Measurements from ENCODE around the gene RANBP1. TPM values are rescaled to one million over a fixed set of nuclear protein-coding genes. Genes with fewer than 3 reads are reported as not detected.
"Not testable (repeated sequence)": the region's sequence is repeated elsewhere in the genome, so short reads cannot be mapped to it uniquely, and the experiment has no call there.

Gene RANBP1
- total RNA-seq, 4 donors from 2014 or later, result 116 to 180 (median 140) TPM

DNA sequence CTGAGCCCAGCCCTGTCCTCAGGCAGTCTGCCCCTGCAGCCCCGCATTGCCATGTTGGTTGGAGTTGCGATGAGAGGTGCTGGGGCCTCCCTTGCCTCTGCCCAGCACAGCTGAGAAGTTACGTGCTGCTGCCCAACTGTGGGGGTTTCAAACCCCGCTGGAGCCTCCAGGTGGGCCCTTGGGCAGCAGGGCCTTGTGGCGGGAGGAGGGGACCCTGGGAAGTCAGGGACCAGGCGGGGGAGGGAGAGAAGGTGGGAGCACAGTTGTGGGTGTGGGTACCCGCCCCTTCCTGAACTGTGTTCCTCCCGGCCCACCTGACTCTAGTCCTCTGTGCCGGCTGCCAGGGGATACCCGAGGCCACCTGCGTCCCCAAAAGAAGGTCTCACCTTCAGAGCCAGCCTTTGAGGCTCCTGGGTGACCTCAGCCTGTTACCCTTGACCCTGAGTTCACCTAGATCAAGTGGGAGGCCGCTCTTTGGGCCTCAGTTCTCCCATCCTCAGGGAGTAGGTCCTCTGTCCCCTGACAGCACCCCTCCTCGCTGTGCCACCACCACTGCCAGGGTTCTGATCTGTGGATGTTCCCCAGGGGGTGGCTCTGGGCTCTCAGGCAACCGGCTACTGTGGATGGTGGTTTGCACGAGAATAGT is 42.6 kb downstream of the RANBP1 start:
- intact Hi-C loops (cut with DNase I), result loop anchor here (5.0 kb wide), 1 partner anchor 109 kb away; the partner anchor contains the start of gene RTN4R
- DNase-seq (ENCODE audit: extremely low spot score), result no peak
- 89% methylated on average over 10 of the region's 15 CpGs for WGBS
- H3K36me3 ChIP-seq, result no peaks in the 10 kb centered on the region
- peaks cover 3 to 12% (median 8%) of the 10 kb centered on the region in 4 donors for H3K4me1 ChIP-seq
- H3K4me3 ChIP-seq, result no peak overlapping the region
- H3K9me3 ChIP-seq, result no peaks in the 10 kb centered on the region
- H3K27me3 ChIP-seq, result peaks cover 0 to 53% (median 4%) of the 10 kb centered on the region in 4 donors
- no peak overlapping the region for H3K27ac ChIP-seq (replicated peaks in 1 of 4)
- TF ChIP-seq, protein P1, sequence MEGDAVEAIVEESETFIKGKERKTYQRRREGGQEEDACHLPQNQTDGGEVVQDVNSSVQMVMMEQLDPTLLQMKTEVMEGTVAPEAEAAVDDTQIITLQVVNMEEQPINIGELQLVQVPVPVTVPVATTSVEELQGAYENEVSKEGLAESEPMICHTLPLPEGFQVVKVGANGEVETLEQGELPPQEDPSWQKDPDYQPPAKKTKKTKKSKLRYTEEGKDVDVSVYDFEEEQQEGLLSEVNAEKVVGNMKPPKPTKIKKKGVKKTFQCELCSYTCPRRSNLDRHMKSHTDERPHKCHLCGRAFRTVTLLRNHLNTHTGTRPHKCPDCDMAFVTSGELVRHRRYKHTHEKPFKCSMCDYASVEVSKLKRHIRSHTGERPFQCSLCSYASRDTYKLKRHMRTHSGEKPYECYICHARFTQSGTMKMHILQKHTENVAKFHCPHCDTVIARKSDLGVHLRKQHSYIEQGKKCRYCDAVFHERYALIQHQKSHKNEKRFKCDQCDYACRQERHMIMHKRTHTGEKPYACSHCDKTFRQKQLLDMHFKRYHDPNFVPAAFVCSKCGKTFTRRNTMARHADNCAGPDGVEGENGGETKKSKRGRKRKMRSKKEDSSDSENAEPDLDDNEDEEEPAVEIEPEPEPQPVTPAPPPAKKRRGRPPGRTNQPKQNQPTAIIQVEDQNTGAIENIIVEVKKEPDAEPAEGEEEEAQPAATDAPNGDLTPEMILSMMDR (IDR thresholded peaks at IDR 0.05), result no peak
- TF ChIP-seq POLR2A (IDR thresholded peaks at IDR 0.05; ENCODE audit: low read depth) (no peak), EP300 (IDR thresholded peaks at IDR 0.05) (no peak)

DNA sequence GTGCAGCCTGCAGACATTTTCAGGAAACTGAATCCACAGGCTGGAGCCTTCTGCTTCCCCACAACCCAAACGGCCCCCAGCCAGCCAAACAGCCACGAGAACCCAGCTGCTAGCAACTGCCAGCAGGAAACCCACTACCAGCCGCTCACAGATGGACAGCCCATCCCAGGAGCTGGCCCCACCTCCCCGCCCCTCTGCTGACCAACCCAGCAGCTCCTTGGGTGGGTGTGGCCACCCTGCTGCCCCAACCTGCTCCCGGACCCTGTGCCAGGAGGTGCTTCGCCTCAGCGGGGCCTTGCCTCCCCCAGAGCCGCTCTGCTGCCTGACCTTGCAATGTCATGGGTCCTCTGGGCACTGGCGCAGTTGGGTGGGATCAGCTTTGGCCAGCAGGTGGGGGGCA is 43.2 kb downstream of the RANBP1 start:
- intact Hi-C loops (cut with DNase I), result loop anchor here (5.0 kb wide), 1 partner anchor 108 kb away; the partner anchor contains the start of gene RTN4R
- no peaks in the 10 kb centered on the region for H3K36me3 ChIP-seq
- H3K4me3 ChIP-seq, result no peak overlapping the region
- H3K4me1 ChIP-seq, result peaks cover 3 to 12% (median 8%) of the 10 kb centered on the region in 4 donors
- no peak overlapping the region for H3K27ac ChIP-seq (replicated peaks in 1 of 4)
- DNase-seq (ENCODE audit: extremely low spot score), result no peak
- peaks cover 0 to 50% (median 4%) of the 10 kb centered on the region in 4 donors for H3K27me3 ChIP-seq
- no peak for TF ChIP-seq POLR2AphosphoS5 (IDR thresholded peaks at IDR 0.05)
- TF ChIP-seq POLR2A (IDR thresholded peaks at IDR 0.05; ENCODE audit: low read depth), result no peak
- TF ChIP-seq, protein P1 (IDR thresholded peaks at IDR 0.05), result no peak
- TF ChIP-seq EP300 (IDR thresholded peaks at IDR 0.05), result no peak
- WGBS, result 53% methylated on average over 3 of the region's 9 CpGs
- no peaks in the 10 kb centered on the region for H3K9me3 ChIP-seq

DNA sequence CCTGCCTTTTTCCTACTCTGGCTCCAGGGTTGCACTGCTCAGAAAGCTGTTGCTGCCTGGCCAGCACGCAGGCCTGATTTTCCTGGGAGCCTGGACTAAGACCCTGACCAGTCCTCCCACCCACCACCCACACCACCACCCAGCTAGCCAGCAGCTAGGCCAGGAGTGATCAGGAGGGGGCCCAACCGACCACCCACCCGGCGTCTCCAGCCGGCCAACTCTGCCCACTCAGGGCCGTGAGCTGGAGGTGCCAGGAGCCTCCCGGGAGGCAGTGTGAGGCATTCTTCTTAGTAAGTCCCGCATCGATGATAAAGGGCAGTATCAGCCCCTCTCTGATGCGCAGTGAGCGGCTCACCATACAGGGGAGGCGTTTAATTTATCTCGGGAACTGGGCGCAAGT is 43.6 kb downstream of the RANBP1 start:
- H3K27ac ChIP-seq (replicated peaks in 1 of 4); H3K36me3 ChIP-seq; H3K4me3 ChIP-seq; DNase-seq (ENCODE audit: extremely low spot score); H3K9me3 ChIP-seq: not testable (repeated sequence)
- peaks cover 0 to 45% (median 4%) of the 10 kb centered on the region in 4 donors for H3K27me3 ChIP-seq
- intact Hi-C loops (cut with DNase I), result loop anchor here (5.0 kb wide), 1 partner anchor 108 kb away; the partner anchor contains the start of gene RTN4R
- H3K4me1 ChIP-seq, result peaks cover 3 to 12% (median 8%) of the 10 kb centered on the region in 4 donors
- WGBS, result 100% methylated on average over 1 of the region's 14 CpGs

DNA sequence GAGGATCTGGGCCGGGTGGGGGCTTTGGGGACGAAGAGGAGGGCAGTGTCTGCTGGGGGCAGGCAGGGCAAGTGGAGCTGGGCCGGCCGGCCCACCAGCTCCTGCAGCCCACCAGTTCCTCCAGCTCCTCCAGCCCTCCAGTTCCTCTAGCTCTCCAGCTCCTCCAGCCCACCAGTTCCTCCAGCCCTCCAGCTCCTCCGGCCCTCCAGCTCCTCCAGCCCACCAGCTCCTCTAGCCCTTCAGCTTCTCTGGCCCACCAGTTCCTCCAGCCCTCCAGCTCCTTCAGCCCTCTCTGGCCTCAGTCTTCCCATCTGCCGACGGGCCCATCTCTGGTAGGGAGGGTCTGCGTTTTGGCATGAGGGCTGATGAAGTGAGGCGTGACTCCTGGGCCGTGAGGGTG is 44.1 kb downstream of the RANBP1 start:
- H3K4me3 ChIP-seq, result no peak overlapping the region
- H3K27me3 ChIP-seq, result peaks cover 0 to 40% (median 3%) of the 10 kb centered on the region in 4 donors
- H3K9me3 ChIP-seq, result no peaks in the 10 kb centered on the region
- intact Hi-C loops (cut with DNase I), result no loop called here
- DNase-seq (ENCODE audit: extremely low spot score), result no peak
- no peaks in the 10 kb centered on the region for H3K36me3 ChIP-seq
- H3K4me1 ChIP-seq, result peaks cover 3 to 12% (median 5%) of the 10 kb centered on the region in 4 donors
- TF ChIP-seq POLR2AphosphoS5 (IDR thresholded peaks at IDR 0.05) (no peak), POLR2A (IDR thresholded peaks at IDR 0.05; ENCODE audit: low read depth) (no peak), EP300 (IDR thresholded peaks at IDR 0.05) (no peak)
- TF ChIP-seq, protein P1 (IDR thresholded peaks at IDR 0.05), result no peak
- no peak overlapping the region for H3K27ac ChIP-seq (replicated peaks in 1 of 4)
- WGBS, result 78% methylated on average over 8 of the region's 10 CpGs

DNA sequence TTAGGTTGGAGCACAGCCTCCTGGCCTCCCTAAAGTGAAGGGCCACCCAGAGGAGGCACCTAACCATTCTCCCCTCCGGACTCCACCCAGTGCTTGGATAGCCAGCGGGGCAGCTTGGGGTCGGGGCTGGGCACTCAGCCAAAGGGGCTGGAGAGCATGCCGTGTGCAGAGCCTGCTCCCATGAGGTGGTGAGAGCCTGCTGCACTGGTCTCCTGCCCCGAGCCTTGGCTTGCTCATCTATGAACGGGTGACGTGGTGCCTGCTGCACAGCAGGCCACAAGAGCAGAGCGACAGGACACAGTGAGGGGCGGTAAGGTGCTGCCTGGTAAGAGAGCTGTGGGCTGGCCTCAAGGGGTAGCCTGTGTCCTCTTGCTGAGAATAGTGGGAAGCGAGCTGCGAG is 49.0 kb downstream of the RANBP1 start:
- Histone ChIP-seq H3K4me1 (no peaks in the 10 kb centered on the region), H3K36me3 (no peaks in the 10 kb centered on the region), H3K4me3 (no peak overlapping the region), H3K27ac (replicated peaks in 1 of 4) (no peak overlapping the region), H3K27me3 (no peaks in the 10 kb centered on the region), H3K9me3 (no peaks in the 10 kb centered on the region)
- WGBS, result 93% methylated on average over 3 of the region's 11 CpGs
- intact Hi-C loops (cut with DNase I), result no loop called here
- TF ChIP-seq EP300 (IDR thresholded peaks at IDR 0.05) (no peak), POLR2AphosphoS5 (IDR thresholded peaks at IDR 0.05) (no peak), POLR2A (IDR thresholded peaks at IDR 0.05; ENCODE audit: low read depth) (no peak)
- TF ChIP-seq, protein P1 (IDR thresholded peaks at IDR 0.05), result no peak
- DNase-seq (ENCODE audit: extremely low spot score), result no peak
